Pancreas (tissue), 10 donors: ENCODE data around the gene CEMIP. TPM values are rescaled to one million over a fixed set of nuclear protein-coding genes. Genes with fewer than 3 reads are reported as not detected.

Source experiments
- ATAC-seq, 4 donors: fragments of 200-7000 bp; cut with Tn5 transposase; one replicate each; pipeline versions ENCODE4 v1.8.0 to v1.9.1; 2020; ENCODE audit warnings: mild to moderate bottlenecking in 4 of 4, moderate library complexity in 4 of 4
- DNase-seq, 6 donors: peaks; one replicate each; pipeline ENCODE4 v3.0.0-alpha.2; 2020
- FAIRE-seq: peaks from 2 replicates; lab custom pipeline; 2012; peaks lifted over from hg19 to GRCh38; lab: Jason Lieb, UNC
- H3K27ac ChIP-seq, 4 donors: fragments of 200-600 bp; sonication (generic); 1 replicate in 3 of 4; 2 replicates in 1 of 4; pipeline versions ENCODE4 v1.5.0 to v1.8.0; 2020
- H3K27me3 ChIP-seq, 4 donors: fragments of 200-600 bp; one replicate each; pipeline ENCODE4 v1.8.0; 2021
- H3K36me3 ChIP-seq, 3 donors: fragments of 200-600 bp; sonication (generic) in 1 of 3; one replicate each; pipeline versions ENCODE4 v1.5.0 to v1.8.0; 2020 to 2021
- H3K4me1 ChIP-seq, 3 donors: fragments of 200-600 bp; one replicate each; pipeline ENCODE4 v1.8.0; 2021
- H3K4me3 ChIP-seq, 4 donors: fragments of 200-600 bp; sonication (generic) in 2 of 4; one replicate each; pipeline versions ENCODE4 v1.5.0 to v1.8.0; 2020 to 2021
- H3K9me3 ChIP-seq, 4 donors: fragments of 200-600 bp; one replicate each; pipeline ENCODE4 v1.8.0; 2021
- WGBS, 2 donors: extraction: QIAGEN DNeasy Blood & Tissue Kit; methylation state at CpG; one replicate each; pipeline ENCODE4 v1.1.7; 2013; 5-methylcytosine and 5-hydroxymethylcytosine counted together
- intact Hi-C, 3 donors: fragments of 100-400 bp; cut with DNase I; formaldehyde crosslinking; loops; one replicate each; pipeline versions ENCODE4 v1.11.1 to v1.14.2; 2022
- polyA plus RNA-seq, 2 donors: library from polyadenylated mRNA; stranded (reverse); fragments of 200-250 nt; gene quantifications; one replicate each; pipeline ENCODE4 v1.2.3, GENCODE V29; 2013
- total RNA-seq, 6 donors: library from RNA; stranded (reverse); fragmentation: NEBNext Ultra II Directional in 4 of 6; extraction: Animal tissue kit (Norgen Biotek cat#: 25700) in 4 of 6; gene quantifications; one replicate each; pipeline versions ENCODE4 v1.2.1 to v1.2.4, GENCODE V29; 2021 to 2023
- TF ChIP-seq, protein P1 (sequence below), 4 donors: fragments of 200-600 bp; sonication (generic) in 3 of 4; IDR thresholded peaks; one replicate each; pipeline versions ENCODE4 v1.5.0 to v1.8.0; 2021; ENCODE audit warnings: antibody characterized with exemption in 4 of 4
- donor health status: healthy with polysubstance abuse.
- donor health status: DM: no; HTN: no; CAD: no; lungs with moderate emphysema.
- donor health status: DM: no; HTN: no; CAD: no.
- donor health status: control.
- donor health status: control.
- donor health status: Bipolar disorder and iron deficiency.
- donor health status: DM: yes; HTN: yes; CAD: no.
- donor health status: DM: no; HTN: no; CAD: no.
- donor health status: DM: no; HTN: no; CAD: no.
- donor health status: DM: yes; HTN: yes; CAD: no.

The CEMIP gene
- total and polyA plus RNA-seq, 8 donors: 0.07 to 0.41 (median 0.12) TPM; not detected in 1

DNA sequence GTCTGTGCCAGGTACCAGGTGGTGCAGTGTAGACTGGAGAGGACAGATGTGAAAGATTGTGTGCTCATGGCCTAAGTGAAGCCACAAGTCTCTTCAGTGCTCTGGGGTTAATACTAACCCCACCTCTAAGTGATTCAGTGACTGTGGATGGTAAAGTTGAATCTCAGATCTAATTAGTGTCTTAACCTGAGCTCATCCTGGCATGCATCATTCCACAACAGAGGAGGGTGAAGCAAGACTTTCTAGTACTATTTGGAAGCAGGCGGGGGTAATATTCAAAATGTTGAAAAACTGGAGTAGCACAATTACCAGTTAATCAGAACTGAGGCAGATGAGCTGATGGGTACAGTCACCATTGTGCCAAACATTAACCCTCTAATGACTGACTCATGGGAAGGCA, 213.3 kb downstream of the CEMIP start:
- no peak overlapping the region for H3K27ac ChIP-seq
- 98 to 100% methylated on average over 1 of the region's 1 CpG for WGBS, 2 donors
- no peak overlapping the region for H3K4me3 ChIP-seq
- intact Hi-C loops: no loop called here
- no peaks in the 10 kb centered on the region for H3K9me3 ChIP-seq
- no peaks in the 10 kb centered on the region for H3K36me3 ChIP-seq
- H3K4me1 ChIP-seq: peaks cover 7 to 28% (median 11%) of the 10 kb centered on the region in 3 donors
- FAIRE-seq (no peak), DNase-seq (no peak), ATAC-seq (no peak)
- H3K27me3 ChIP-seq: no peaks in the 10 kb centered on the region
- TF ChIP-seq, protein P1, sequence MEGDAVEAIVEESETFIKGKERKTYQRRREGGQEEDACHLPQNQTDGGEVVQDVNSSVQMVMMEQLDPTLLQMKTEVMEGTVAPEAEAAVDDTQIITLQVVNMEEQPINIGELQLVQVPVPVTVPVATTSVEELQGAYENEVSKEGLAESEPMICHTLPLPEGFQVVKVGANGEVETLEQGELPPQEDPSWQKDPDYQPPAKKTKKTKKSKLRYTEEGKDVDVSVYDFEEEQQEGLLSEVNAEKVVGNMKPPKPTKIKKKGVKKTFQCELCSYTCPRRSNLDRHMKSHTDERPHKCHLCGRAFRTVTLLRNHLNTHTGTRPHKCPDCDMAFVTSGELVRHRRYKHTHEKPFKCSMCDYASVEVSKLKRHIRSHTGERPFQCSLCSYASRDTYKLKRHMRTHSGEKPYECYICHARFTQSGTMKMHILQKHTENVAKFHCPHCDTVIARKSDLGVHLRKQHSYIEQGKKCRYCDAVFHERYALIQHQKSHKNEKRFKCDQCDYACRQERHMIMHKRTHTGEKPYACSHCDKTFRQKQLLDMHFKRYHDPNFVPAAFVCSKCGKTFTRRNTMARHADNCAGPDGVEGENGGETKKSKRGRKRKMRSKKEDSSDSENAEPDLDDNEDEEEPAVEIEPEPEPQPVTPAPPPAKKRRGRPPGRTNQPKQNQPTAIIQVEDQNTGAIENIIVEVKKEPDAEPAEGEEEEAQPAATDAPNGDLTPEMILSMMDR (IDR thresholded peaks at IDR 0.05): no peak

GRCh38 chr15:80996247-80996646, 217.1 kb downstream of the CEMIP start:
- Histone ChIP-seq H3K27ac (no peak overlapping the region), H3K27me3 (no peaks in the 10 kb centered on the region), H3K4me3 (no peak overlapping the region), H3K36me3 (no peaks in the 10 kb centered on the region), H3K4me1 (peaks cover 0 to 12% (median under 1%) of the 10 kb centered on the region in 3 donors), H3K9me3 (no peaks in the 10 kb centered on the region)
- TF ChIP-seq, protein P1 (IDR thresholded peaks at IDR 0.05): peak in 1 of 4 donors; percentile 6
- no peak for FAIRE-seq
- WGBS, 2 donors: 96 to 98% methylated on average over 1 of the region's 1 CpG
- ATAC-seq: no peak
- no peak for DNase-seq
- intact Hi-C loops: no loop called here

DNA sequence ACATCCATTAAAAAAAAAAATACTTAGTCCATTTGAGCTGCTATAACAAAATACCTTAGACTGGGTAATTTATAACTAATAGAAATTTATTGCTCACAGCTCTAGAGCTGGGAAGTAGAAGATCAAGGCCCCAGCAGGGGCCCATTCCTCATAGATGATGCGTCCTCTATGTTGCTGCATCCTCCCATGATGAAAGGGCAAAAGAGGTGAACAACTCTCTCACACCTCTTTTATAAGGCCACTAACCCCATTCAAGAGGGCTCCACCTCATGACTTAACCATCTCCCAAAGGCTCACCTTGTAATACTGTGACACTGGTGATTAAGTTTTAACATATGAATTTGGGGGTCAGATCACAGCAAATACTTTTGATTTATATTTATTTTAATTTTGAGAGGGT, 218.5 kb downstream of the CEMIP start:
- Histone ChIP-seq H3K9me3 (no peaks in the 10 kb centered on the region), H3K27me3 (no peaks in the 10 kb centered on the region), H3K36me3 (no peaks in the 10 kb centered on the region), H3K4me1 (peaks cover 0 to 8% (median 3%) of the 10 kb centered on the region in 3 donors), H3K4me3 (no peak overlapping the region), H3K27ac (no peak overlapping the region)
- TF ChIP-seq, protein P1 (IDR thresholded peaks at IDR 0.05): no peak
- no peak for DNase-seq
- intact Hi-C loops: no loop called here
- no peak for FAIRE-seq
- 98 to 100% methylated on average over 1 of the region's 1 CpG for WGBS, 2 donors
- ATAC-seq: no peak

- H3K4me3 ChIP-seq: no peak overlapping the region
- H3K27ac ChIP-seq: peak overlapping the region in 2 of 4 donors; percentile 14 to 28
These were observed 219.1 kb downstream of the CEMIP start for GRCh38 chr15:80998251-80998650.

GRCh38 chr15:80999623-81000036, 220.5 kb downstream of the CEMIP start:
- TF ChIP-seq, protein P1 (IDR thresholded peaks at IDR 0.05): no peak
- no peaks in the 10 kb centered on the region for H3K27me3 ChIP-seq
- ATAC-seq (peak; percentile 61 to 68 (median 64)), DNase-seq (peak; percentile 74 to 86 (median 84)), FAIRE-seq (no peak)
- no peaks in the 10 kb centered on the region for H3K9me3 ChIP-seq
- WGBS, 2 donors: 22 to 25% methylated on average over 13 of the region's 13 CpGs
- H3K4me1 ChIP-seq: peaks cover 0 to 18% (median 6%) of the 10 kb centered on the region in 3 donors
- intact Hi-C loops: no loop called here
- peak overlapping the region; percentile 96 to 99 (median 97) for H3K27ac ChIP-seq
- no peaks in the 10 kb centered on the region for H3K36me3 ChIP-seq
- peak overlapping the region in 3 of 4 donors; percentile 91 to 98 (median 93) for H3K4me3 ChIP-seq

More at GRCh38 chr15:80998251-80998650, 219.1 kb downstream of the CEMIP start:
- intact Hi-C loops: no loop called here
- H3K9me3 ChIP-seq: no peaks in the 10 kb centered on the region
- H3K27me3 ChIP-seq: no peaks in the 10 kb centered on the region
- FAIRE-seq: no peak
- TF ChIP-seq, protein P1 (IDR thresholded peaks at IDR 0.05): no peak
- no peak for DNase-seq
- H3K36me3 ChIP-seq: no peaks in the 10 kb centered on the region
- peaks cover 0 to 13% (median 6%) of the 10 kb centered on the region in 3 donors for H3K4me1 ChIP-seq
- ATAC-seq: no peak
- 71 to 83% methylated on average over 1 of the region's 1 CpG for WGBS, 2 donors
